Activated naive CD4-positive, alpha-beta T cell treated with anti-CD3 and anti-CD28 coated beads, Interleukin-2, amount 50 U/mL, for 72 hours (primary cell): Measurements from ENCODE around the gene PCNP. TPM values are rescaled to one million over a fixed set of nuclear protein-coding genes. Genes with fewer than 3 reads are reported as not detected.
"Not testable (repeated sequence)": the region's sequence is repeated elsewhere in the genome, so short reads cannot be mapped to it uniquely, and the experiment has no call there.

Experiments
- ATAC-seq, 2 donors: fragments of 150-1000 bp; cut with Tn5 transposase; 2 replicates each; pipeline ENCODE4 v1.10.0; 2021; ENCODE audit warnings: mild to moderate bottlenecking in 2 of 2, moderate library complexity in 2 of 2
- DNase-seq, 2 donors: peaks; one replicate each; pipeline ENCODE4 v3.0.0; 2021 to 2022; ENCODE audit warnings: low spot score in 2 of 2
- H3K27ac Mint-ChIP-seq, 2 donors: one replicate each; pipeline ENCODE4 v1.8.0; 2022; ENCODE audit warnings: mild to moderate bottlenecking in 2 of 2, mixed read lengths in 2 of 2
- H3K36me3 Mint-ChIP-seq, 2 donors: one replicate each; pipeline ENCODE4 v1.8.0; 2022; ENCODE audit warnings: mixed read lengths in 2 of 2
- H3K9me3 Mint-ChIP-seq, 2 donors: one replicate each; pipeline ENCODE4 v1.8.0; 2022; ENCODE audit warnings: mixed read lengths in 2 of 2
- total RNA-seq, 2 donors: library from RNA; stranded (reverse); gene quantifications; one replicate each; pipeline ENCODE4 v1.2.3, GENCODE V29; 2022

PCNP gene
- total RNA-seq, 2 donors from 2014 or later: 199 to 209 TPM

GRCh38 chr3:101551359-101552081, 22.5 kb upstream of the PCNP start:
- H3K27ac Mint-ChIP-seq, DNase-seq, ATAC-seq, H3K36me3 Mint-ChIP-seq, H3K9me3 Mint-ChIP-seq: not testable (repeated sequence)

DNA sequence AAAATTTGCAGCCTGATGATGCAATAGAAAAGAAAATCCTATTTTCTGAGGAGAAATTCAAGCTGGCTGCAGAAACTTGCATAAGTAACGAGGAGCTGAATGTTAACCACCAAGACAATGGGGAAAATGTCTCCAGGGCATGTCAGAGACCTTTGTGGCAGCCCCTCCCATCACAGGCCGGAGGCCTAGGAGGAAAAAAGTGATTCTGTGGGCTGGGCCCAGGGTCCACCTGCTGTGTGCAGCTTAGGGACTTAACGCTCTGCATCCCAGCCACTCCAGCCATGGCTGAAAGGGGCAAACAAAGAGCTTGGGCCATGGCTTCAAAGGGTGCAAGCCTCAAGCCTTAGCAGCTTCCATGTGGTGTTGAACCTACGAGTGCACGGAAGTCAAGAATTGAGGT, 20.6 kb upstream of the PCNP start:
- not testable (repeated sequence) for ATAC-seq, H3K9me3 Mint-ChIP-seq, DNase-seq

DNA sequence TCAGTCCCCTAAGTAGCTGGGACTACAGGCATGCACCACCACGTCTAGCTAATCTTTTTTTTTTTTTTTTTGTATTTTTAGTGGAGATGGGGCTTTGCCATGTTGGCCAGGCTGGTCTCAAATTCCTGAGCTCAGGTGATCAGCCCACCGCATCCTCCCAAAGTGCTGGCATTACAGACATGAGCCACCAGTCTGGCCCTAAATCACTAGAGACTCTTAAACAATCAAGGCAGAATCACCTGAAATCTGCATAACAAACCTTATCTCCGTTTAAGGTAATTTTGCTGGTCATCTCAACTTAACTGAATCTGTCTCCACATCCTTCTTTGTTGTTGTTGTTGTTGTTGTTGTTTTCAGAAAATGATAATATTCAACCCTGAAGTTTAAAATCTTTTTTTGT, 17.9 kb upstream of the PCNP start:
- Mint-ChIP-seq H3K27ac (no peak overlapping the region), H3K9me3 (peaks cover 0 to 3% of the 10 kb centered on the region in 2 donors), H3K36me3 (peaks cover 5% of the 10 kb centered on the region in 2 donors)
- ATAC-seq: no peak
- DNase-seq: no peak

More for the DNA sequence above, 20.6 kb upstream of the PCNP start:
- H3K27ac Mint-ChIP-seq, H3K36me3 Mint-ChIP-seq: not testable (repeated sequence)

- DNase-seq (peak; percentile 88 to 91), ATAC-seq (peak; percentile 99 to 100)
- Mint-ChIP-seq H3K27ac (peak within 1 kb of the TSS; percentile 96 to 98), H3K36me3 (peaks cover 30 to 49% of the 10 kb centered on the region in 2 donors), H3K9me3 (peaks cover 0 to 3% of the 10 kb centered on the region in 2 donors)
These were observed 12.2 kb upstream of the PCNP start, which contains the start of gene TRMT10C for GRCh38 chr3:101561630-101562328. TRMT10C (plus strand) TSS chr3:101561868; CDS start chr3:101564782, 2,914 bp downstream.

DNA sequence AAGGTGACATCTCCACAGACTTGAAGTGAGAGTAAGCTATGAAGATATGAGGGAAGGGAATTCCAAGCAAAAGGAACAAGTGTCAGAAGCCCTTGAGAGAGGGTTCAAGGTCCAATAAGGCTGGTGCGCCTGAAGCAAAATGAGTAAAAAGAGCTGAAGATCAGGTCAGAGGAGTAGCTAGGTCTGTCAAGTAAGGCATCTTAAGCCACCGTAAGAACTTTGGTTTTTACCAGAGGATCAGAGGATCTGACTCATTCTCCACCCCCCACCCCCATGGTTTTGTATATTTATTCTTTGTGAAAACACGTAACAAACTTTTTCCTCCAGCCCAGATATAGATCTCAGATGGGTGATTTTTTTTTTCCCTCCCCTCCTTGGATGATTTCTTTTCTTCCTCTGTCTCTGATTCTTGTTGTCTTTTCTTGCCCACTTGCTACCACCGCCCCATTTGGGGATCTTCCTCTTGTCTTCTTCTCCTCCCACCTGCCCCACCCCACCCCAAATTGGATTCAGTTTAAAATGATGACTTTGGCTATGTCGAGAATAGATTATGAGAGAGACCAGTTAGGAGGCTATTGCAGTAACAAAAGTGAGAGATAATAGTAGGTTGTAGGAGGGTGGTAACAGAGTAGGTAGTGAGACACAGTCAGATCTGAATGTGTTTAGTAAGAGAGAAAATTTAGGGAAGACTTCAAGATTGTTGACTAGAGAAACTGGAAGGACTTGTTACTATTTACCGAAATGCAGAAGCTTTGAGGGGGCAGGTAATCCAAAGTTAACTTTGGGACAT, 6.3 kb upstream of the PCNP start:
- Mint-ChIP-seq H3K27ac (peak overlapping the region; percentile 57 to 67), H3K9me3 (no peaks in the 10 kb centered on the region), H3K36me3 (peaks cover 19 to 49% of the 10 kb centered on the region in 2 donors)
- peak; percentile 87 to 88 for ATAC-seq
- DNase-seq: no peak

- Mint-ChIP-seq H3K9me3 (no peaks in the 10 kb centered on the region), H3K27ac (peak overlapping the region; percentile 52 to 72)
These were observed 2.7 kb upstream of the PCNP start for GRCh38 chr3:101571028-101571895.

GRCh38 chr3:101574388-101575112, 570 bp downstream of the PCNP start:
- peak overlapping the region; percentile 95 to 97 for H3K27ac Mint-ChIP-seq
- ATAC-seq (peak; percentile 59 to 65), DNase-seq (peak; percentile 54 to 77)
- peaks cover 25 to 26% of the 10 kb centered on the region in 2 donors for H3K36me3 Mint-ChIP-seq
- no peaks in the 10 kb centered on the region for H3K9me3 Mint-ChIP-seq

More at GRCh38 chr3:101571028-101571895, 2.7 kb upstream of the PCNP start:
- peaks cover 27 to 33% of the 10 kb centered on the region in 2 donors for H3K36me3 Mint-ChIP-seq
- DNase-seq (no peak), ATAC-seq (no peak)

DNA sequence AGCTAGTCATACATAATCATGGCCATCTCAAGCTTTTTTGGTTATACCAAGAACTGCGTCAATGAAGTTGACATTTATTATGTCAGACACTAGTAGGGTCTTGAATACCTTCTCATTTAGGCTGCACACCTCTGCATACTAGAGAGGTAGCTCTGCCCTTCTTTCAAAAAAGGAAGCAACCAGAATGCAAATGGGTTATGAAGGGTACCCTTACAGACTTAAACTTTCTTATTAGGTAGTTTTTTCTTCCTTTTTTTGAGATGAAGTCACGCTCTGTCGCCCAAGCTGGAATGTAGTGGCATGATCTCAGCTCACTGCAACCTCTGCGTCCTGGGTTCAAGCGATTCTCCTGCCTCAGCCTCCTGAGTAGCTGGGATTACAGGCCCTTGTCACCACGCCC, 3.3 kb downstream of the PCNP start:
- ATAC-seq: no peak
- peaks cover 25 to 29% of the 10 kb centered on the region in 2 donors for H3K36me3 Mint-ChIP-seq

DNA sequence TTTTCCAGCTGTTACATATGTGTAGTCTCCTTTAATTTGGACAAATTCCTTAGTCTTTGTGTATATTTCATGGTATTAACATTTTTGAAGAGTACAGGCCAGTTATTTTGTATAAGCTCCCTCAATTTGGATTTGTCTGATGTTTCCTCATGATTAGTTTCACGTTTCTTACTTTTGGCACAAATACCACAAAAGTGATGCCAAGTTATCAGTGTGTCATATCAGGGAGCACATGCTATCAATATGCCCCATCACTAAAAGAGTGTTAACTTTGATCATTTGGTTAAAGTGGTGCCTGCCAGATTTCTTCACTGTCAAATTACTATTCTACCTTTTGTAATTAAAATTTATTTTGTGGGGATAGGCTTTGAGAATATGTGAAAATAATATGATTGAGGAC, 14.6 kb downstream of the PCNP start:
- H3K36me3 Mint-ChIP-seq: peaks cover 19 to 50% of the 10 kb centered on the region in 2 donors

More for the DNA sequence above, 3.3 kb downstream of the PCNP start:
- no peaks in the 10 kb centered on the region for H3K9me3 Mint-ChIP-seq
- no peak for DNase-seq
- no peak overlapping the region for H3K27ac Mint-ChIP-seq

GRCh38 chr3:101591071-101591470, 17.1 kb downstream of the PCNP start:
- H3K36me3 Mint-ChIP-seq: peaks cover 15 to 41% of the 10 kb centered on the region in 2 donors
- DNase-seq (no peak), ATAC-seq (no peak)
- peak overlapping the region in 1 of 2 donors; percentile 51 for H3K27ac Mint-ChIP-seq
- H3K9me3 Mint-ChIP-seq: no peaks in the 10 kb centered on the region

More for the DNA sequence above, 14.6 kb downstream of the PCNP start:
- ATAC-seq (no peak), DNase-seq (no peak)
- Mint-ChIP-seq H3K9me3 (no peaks in the 10 kb centered on the region), H3K27ac (no peak overlapping the region)

DNA sequence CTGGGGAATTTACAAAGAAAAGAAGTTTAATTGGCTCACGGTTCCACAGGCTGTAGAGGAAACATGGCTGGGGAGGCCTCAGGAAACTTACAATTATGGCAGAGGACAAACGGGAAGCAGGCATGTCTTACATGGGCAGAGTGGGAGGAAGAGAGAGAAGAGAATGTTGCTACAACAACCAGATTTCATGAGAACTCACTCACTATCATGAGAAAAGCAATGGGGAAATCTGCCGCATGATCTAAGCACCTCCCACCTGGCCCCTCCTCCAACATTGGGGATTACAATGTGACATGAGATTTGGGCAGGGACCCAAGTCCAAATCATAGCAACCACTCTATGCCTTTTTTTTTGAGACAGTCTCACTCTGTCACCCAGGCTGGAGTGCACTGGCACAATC, 28.8 kb downstream of the PCNP start:
- Mint-ChIP-seq H3K9me3 (no peaks in the 10 kb centered on the region), H3K36me3 (peaks cover 0 to 13% of the 10 kb centered on the region in 2 donors), H3K27ac (no peak overlapping the region)
- ATAC-seq (no peak), DNase-seq (no peak)

DNA sequence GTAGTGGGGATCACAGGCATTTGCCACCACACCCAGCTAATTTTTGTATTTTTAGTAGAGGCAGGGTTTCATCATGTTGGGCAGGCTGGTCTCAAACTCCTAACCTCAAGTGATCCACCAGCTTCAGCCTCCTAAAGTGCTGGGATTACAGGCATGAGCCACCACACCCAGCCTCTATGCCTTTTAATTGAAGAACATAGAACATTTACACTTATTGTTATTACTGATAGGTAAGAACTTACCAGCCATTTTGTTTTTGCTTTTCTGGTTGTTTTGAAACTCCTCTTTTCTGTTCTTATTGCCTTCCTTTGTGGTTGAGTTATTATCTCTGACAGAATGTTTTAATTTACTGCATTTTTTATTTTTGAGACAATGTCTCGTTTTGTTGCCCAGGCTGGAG, 29.2 kb downstream of the PCNP start:
- Mint-ChIP-seq H3K9me3 (no peaks in the 10 kb centered on the region), H3K36me3 (peaks cover 0 to 13% of the 10 kb centered on the region in 2 donors), H3K27ac (no peak overlapping the region)
- no peak for ATAC-seq
- DNase-seq: no peak

DNA sequence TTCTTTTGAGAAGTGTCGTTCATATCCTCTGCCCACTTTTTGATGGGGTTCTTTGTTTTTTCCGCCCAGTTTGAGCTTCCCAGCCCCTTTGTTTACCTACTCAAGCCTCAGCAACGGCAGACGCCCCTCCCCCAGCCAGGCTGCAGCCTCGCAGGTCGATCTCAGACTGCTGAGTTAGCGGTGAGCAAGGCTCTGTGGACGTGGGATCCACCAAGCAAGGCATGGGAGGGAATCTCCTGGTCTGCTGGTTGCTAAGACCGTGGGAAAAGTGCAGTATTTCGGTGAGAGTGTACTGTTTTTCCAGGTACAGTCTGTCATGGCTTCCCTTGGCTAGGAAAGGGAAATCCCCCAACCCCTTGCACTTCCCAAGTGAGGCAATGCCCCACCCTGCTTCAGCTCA, 31.4 kb downstream of the PCNP start:
- not testable (repeated sequence) for H3K9me3 Mint-ChIP-seq, ATAC-seq, DNase-seq, H3K27ac Mint-ChIP-seq
- peaks cover 0 to 13% of the 10 kb centered on the region in 2 donors for H3K36me3 Mint-ChIP-seq

GRCh38 chr3:101611023-101611422, 37.0 kb downstream of the PCNP start:
- no peaks in the 10 kb centered on the region for H3K9me3 Mint-ChIP-seq

GRCh38 chr3:101613014-101613413, 39.0 kb downstream of the PCNP start:
- not testable (repeated sequence) for H3K36me3 Mint-ChIP-seq, H3K9me3 Mint-ChIP-seq, ATAC-seq, DNase-seq
- peak overlapping the region in 1 of 2 donors; percentile 6 for H3K27ac Mint-ChIP-seq

More at GRCh38 chr3:101611023-101611422, 37.0 kb downstream of the PCNP start:
- ATAC-seq (no peak), DNase-seq (no peak)
- H3K36me3 Mint-ChIP-seq: no peaks in the 10 kb centered on the region
- H3K27ac Mint-ChIP-seq: no peak overlapping the region
